Epithelial cell of proximal tubule (primary cell): ENCODE data around the gene LGR6. TPM values are rescaled to one million over a fixed set of nuclear protein-coding genes. Genes with fewer than 3 reads are reported as not detected.
A peak's percentile ranks its signal among the peaks of the same experiment; 100 is the strongest.

Experiments used
- DNase-seq: peaks from one replicate; pipeline ENCODE4 v3.0.0-alpha.2; 2011; ENCODE audit warnings: low read depth
- H3K4me3 ChIP-seq: 2 replicates; pipeline ENCODE4 v1.5.1; 2011; ENCODE audit warnings: low read depth, mild to moderate bottlenecking, low read length
- total RNA-seq: library from RNA; depleted of rRNA; stranded (reverse); fragments of >200 nt; gene quantifications from 2 replicates; pipeline ENCODE4 v1.2.3, GENCODE V29; 2015
- TF ChIP-seq, protein P1 (sequence below): conservative IDR thresholded peaks from 2 replicates; pipeline ENCODE4 v1.5.1; 2012; ENCODE audit warnings: low read depth, mild to moderate bottlenecking, low read length

Gene LGR6
- total RNA-seq, 1 donor from 2014 or later, result not detected

DNA sequence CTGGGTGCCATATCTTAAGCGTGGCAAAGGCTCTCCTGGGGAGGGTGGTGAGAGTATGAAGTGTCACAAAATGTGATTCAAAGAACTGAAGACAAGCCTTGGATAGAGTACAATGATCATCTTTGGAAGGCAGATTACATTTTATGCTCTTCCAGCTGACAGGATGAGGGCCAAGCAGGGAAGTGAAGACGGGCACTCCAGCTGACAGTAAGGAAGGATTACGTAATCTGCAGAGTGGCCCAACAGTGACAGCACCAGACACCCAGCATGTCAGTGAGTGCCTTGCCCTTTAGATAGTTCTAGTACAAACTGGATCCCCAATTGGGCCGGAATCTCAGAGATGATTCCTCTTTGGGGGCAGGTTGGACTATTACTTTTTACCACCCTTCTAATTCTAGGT is 95.4 kb downstream of the LGR6 start:
- no peak overlapping the region for H3K4me3 ChIP-seq
- DNase-seq, result no peak
- TF ChIP-seq, protein P1, sequence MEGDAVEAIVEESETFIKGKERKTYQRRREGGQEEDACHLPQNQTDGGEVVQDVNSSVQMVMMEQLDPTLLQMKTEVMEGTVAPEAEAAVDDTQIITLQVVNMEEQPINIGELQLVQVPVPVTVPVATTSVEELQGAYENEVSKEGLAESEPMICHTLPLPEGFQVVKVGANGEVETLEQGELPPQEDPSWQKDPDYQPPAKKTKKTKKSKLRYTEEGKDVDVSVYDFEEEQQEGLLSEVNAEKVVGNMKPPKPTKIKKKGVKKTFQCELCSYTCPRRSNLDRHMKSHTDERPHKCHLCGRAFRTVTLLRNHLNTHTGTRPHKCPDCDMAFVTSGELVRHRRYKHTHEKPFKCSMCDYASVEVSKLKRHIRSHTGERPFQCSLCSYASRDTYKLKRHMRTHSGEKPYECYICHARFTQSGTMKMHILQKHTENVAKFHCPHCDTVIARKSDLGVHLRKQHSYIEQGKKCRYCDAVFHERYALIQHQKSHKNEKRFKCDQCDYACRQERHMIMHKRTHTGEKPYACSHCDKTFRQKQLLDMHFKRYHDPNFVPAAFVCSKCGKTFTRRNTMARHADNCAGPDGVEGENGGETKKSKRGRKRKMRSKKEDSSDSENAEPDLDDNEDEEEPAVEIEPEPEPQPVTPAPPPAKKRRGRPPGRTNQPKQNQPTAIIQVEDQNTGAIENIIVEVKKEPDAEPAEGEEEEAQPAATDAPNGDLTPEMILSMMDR, result no peak

DNA sequence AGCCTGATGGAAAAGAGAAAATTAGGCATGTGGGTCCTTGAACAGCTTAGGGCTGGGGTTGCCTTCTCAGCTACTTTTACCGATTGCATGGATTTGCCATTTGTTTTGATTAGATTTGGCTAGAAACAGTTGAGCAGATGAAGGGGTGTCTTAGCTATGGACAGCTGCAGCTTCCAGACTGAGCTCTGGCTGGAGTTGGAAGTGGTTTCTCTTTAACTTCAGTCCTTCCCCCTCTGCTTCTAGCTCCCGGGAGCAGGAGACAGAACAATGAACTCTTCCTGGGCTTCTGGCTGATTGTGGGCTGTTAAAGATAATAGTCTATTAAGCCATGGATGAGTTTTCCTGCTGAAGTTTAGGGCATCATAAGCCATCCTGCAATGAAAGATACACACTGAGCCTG is 97.4 kb downstream of the LGR6 start:
- TF ChIP-seq, protein P1, result no peak
- H3K4me3 ChIP-seq, result no peak overlapping the region
- DNase-seq, result no peak

DNA sequence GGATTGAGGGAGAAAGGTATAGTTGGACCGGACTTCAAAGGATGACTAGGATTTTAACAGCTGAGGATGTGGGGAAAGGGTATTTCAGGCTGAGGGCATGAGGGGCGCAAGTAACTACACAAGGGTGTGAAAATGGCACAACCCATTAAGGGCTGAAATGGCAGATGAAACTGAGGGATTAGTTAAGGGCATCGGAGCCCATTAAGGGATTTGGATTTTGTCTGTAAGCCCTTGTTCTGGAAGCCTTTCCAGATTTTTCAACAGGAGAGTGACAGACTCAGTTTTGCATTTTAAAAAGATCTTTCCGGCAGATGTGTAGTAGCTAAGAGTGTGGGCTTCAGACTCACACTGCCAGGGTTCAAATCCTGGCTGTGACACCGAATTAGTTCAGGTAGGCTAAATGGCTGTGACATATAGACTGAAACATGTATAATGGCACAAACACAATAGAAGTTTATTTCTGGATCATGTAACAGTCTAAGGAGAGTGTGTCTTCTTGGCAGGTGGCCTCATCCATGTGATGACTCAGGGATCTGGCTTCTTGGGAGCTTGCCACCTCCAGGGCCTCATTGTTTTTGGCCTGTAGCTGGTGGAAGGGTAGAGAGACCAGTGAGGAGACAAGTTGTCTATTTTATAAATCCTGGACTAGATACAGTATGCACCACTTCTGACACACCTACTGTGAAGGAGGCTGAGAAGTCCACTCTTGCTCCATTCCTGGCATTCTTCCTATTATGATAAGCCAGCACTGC is 98.5 kb downstream of the LGR6 start:
- peak; percentile 45 for DNase-seq
- TF ChIP-seq, protein P1, result no peak
- H3K4me3 ChIP-seq, result no peak overlapping the region

DNA sequence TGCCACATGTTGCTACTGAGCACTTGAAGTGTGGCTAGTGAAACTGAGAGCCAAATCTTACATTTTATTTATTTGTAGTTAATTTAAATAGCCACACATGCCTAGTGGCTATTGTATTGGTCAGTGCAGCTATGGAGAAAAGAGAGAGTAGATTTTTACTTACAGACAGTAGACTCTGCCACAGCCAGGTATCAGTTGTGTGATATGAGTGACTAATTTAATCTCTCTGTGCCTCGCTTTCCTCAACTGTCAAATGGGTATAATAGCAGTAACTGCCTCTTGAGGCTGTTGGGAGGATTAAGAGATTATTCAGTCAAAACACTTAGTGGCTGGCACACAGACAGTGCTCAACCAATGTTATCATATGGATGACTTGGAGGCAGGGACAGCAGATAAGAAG is 99.2 kb downstream of the LGR6 start:
- TF ChIP-seq, protein P1, result no peak
- DNase-seq, result no peak
- no peak overlapping the region for H3K4me3 ChIP-seq

DNA sequence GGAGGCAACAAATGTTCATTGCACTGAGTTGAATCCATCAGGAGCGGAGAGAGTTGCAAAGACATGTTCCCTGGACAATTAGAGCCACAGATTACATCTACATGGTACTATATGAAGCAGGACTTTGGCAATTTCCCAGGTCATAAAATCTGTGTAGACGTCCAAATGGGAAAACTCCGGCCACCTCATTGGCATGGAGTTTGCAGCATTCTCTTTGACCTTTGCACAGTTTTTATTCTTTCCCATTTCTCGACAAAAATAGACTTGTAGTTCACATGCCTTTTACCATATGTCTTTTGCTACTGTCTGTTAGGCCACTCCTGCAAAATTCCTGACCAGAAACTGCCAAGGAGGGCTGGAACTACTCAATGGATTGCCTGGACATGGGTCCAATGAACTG is 100.0 kb downstream of the LGR6 start:
- no peak overlapping the region for H3K4me3 ChIP-seq
- no peak for DNase-seq
- TF ChIP-seq, protein P1, result no peak

DNA sequence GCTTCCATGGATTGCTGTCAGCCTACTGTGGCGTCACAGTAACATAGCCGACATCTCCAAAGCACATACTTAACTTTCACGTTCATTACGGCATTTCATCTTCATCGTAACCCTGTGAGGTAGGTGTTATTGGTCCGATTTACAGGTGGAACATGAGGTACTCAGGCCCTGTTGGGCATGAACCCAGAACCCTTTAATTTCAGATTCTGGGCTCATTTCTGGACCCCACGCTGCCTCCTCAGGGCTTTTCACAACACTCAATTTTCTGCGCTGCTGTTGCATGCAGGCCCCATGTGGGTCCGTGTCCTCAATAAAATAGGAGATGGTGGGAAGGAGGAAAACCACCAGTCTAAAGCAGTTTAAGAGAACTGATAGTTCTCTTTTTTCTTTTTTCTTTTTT is 108.6 kb downstream of the LGR6 start:
- no peak overlapping the region for H3K4me3 ChIP-seq
- TF ChIP-seq, protein P1, result no peak
- no peak for DNase-seq

DNA sequence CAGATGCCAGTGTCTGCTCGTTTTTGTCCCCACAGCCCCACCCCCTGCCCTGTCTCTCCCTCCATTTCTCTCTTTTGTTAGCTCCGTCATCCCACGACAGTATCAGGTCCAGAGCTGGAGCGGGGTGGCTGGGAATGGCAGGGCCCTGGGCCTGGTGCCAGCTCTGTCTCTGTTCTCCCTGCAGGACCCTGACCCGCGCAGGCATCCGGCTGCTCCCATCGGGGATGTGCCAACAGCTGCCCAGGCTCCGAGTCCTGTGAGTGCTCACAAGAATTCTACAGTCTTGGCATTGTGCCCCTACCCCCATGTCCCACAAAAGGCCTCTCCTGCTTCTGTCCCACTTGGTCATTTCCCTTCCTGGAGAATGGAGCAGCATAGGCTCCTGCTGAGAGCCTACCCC is 110.8 kb downstream of the LGR6 start:
- DNase-seq, result no peak
- H3K4me3 ChIP-seq, result no peak overlapping the region
- TF ChIP-seq, protein P1, result no peak
